Liver (tissue), 9 donors: ENCODE results near the gene EHMT1. TPM values are rescaled to one million over a fixed set of nuclear protein-coding genes. Genes with fewer than 3 reads are reported as not detected.

Experiments used
- DNase-seq: peaks from one replicate; pipeline ENCODE4 v3.0.0-alpha.2; 2017; ENCODE audit warnings: low spot score
- H3K27ac ChIP-seq, 2 donors: one replicate each; pipeline ENCODE4 v1.7.0; 2013; ENCODE audit warnings: inconsistent platforms in 2 of 2, low read length in 2 of 2, control low read depth in 1 of 2, low read depth in 1 of 2, mild to moderate bottlenecking in 1 of 2
- H3K27me3 ChIP-seq, 4 donors: one replicate each; pipeline versions ENCODE4 v1.6.1 to v1.7.0; 2013; ENCODE audit warnings: low read length in 3 of 4, inconsistent platforms in 1 of 4, mild to moderate bottlenecking in 1 of 4, moderate library complexity in 1 of 4; ENCODE audit not compliant: control insufficient read depth in 4 of 4, insufficient read depth in 4 of 4
- H3K36me3 ChIP-seq, 4 donors: one replicate each; pipeline versions ENCODE4 v1.6.1 to v1.7.0; 2013; ENCODE audit warnings: low read length in 3 of 4, mild to moderate bottlenecking in 3 of 4, low read depth in 1 of 4, moderate library complexity in 1 of 4; ENCODE audit not compliant: control insufficient read depth in 4 of 4, insufficient read depth in 3 of 4
- H3K4me1 ChIP-seq, 4 donors: one replicate each; pipeline versions ENCODE4 v1.6.1 to v1.7.0; 2013; ENCODE audit warnings: low read length in 3 of 4, mild to moderate bottlenecking in 3 of 4, moderate library complexity in 1 of 4; ENCODE audit not compliant: control insufficient read depth in 4 of 4, insufficient read depth in 4 of 4
- H3K4me3 ChIP-seq, 3 donors: one replicate each; pipeline versions ENCODE4 v1.6.1 to v1.7.0; 2013; ENCODE audit warnings: low read length in 3 of 3, control low read depth in 1 of 3, low read depth in 1 of 3, mild to moderate bottlenecking in 1 of 3
- H3K9ac ChIP-seq, 2 donors: one replicate each; pipeline ENCODE4 v1.7.0; 2013; ENCODE audit warnings: low read length in 2 of 2, mild to moderate bottlenecking in 2 of 2, moderate library complexity in 2 of 2, control low read depth in 1 of 2, low read depth in 1 of 2
- H3K9me3 ChIP-seq, 4 donors: one replicate each; pipeline versions ENCODE4 v1.6.1 to v1.7.0; 2013; ENCODE audit warnings: low read length in 3 of 4; ENCODE audit not compliant: control insufficient read depth in 4 of 4
- ATF3 ChIP-seq: IDR thresholded peaks from 2 replicates; pipeline ENCODE4 v1.6.1; 2016; ENCODE audit warnings: antibody characterized with exemption
- EGR1 ChIP-seq, 2 donors: IDR thresholded peaks; 2 replicates each; pipeline ENCODE4 v1.6.1; 2016 to 2018; ENCODE audit warnings: antibody characterized with exemption in 2 of 2, low read depth in 2 of 2
- FOXA2 ChIP-seq: IDR thresholded peaks from 2 replicates; pipeline ENCODE4 v1.6.1; 2016; ENCODE audit warnings: antibody characterized with exemption
- GABPA ChIP-seq, 2 donors: IDR thresholded peaks in 1 of 2; conservative IDR thresholded peaks in 1 of 2; 2 replicates each; pipeline ENCODE4 v1.6.1; 2016; ENCODE audit warnings: antibody characterized with exemption in 2 of 2, mild to moderate bottlenecking in 1 of 2, moderate library complexity in 1 of 2
- HNF4A ChIP-seq, 2 donors: conservative IDR thresholded peaks; 2 replicates each; pipeline ENCODE4 v1.6.1; 2016; ENCODE audit warnings: antibody characterized with exemption in 2 of 2, mild to moderate bottlenecking in 2 of 2
- JUND ChIP-seq, 2 donors: IDR thresholded peaks; 2 replicates each; pipeline ENCODE4 v1.6.1; 2016; ENCODE audit warnings: antibody characterized with exemption in 2 of 2
- NR2F2 ChIP-seq: IDR thresholded peaks from 2 replicates; pipeline ENCODE4 v1.6.1; 2016; ENCODE audit warnings: antibody characterized with exemption
- RAD21 ChIP-seq, 2 donors: IDR thresholded peaks; 2 replicates each; pipeline ENCODE4 v1.6.1; 2016; ENCODE audit warnings: antibody characterized with exemption in 2 of 2, mild to moderate bottlenecking in 2 of 2
- SP1 ChIP-seq: IDR thresholded peaks from 2 replicates; pipeline ENCODE4 v1.6.1; 2018; ENCODE audit warnings: antibody characterized with exemption, mild to moderate bottlenecking
- TAF1 ChIP-seq: conservative IDR thresholded peaks from 2 replicates; pipeline ENCODE4 v1.6.1; 2016; ENCODE audit warnings: antibody characterized with exemption, mild to moderate bottlenecking
- YY1 ChIP-seq: IDR thresholded peaks from 2 replicates; pipeline ENCODE4 v1.6.1; 2016; ENCODE audit warnings: antibody characterized with exemption, mild to moderate bottlenecking
- WGBS: extraction: QIAGEN DNeasy Blood & Tissue Kit; methylation state at CpG from one replicate; pipeline ENCODE4 v1.1.7; 2013; 5-methylcytosine and 5-hydroxymethylcytosine counted together
- polyA plus RNA-seq, 2 donors: library from polyadenylated mRNA; stranded (reverse) in 1 of 2; unstranded in 1 of 2; fragments of 200-250 nt in 1 of 2; fragments of >200 nt in 1 of 2; fragmentation: Nextera tagmentation in 1 of 2; extraction: Ambion mirVana in 1 of 2; gene quantifications; one replicate each; pipeline versions ENCODE4 v1.2.1 to v1.2.3, GENCODE V29; 2013 to 2015
- total RNA-seq, 2 donors: library from RNA; depleted of rRNA; stranded (reverse); fragments of >200 nt; gene quantifications; one replicate each; pipeline ENCODE4 v1.2.3, GENCODE V29; 2014
- TF ChIP-seq, protein P1 (sequence below): fragments of 150-350 bp; IDR thresholded peaks from 2 replicates; pipeline ENCODE4 v1.5.1; 2017; ENCODE audit warnings: improper control_type of control experiment, low read depth, low read length; ENCODE audit not compliant: missing input control
- TF ChIP-seq, protein P2 (sequence below): IDR thresholded peaks from 2 replicates; pipeline ENCODE4 v1.6.1; 2016; ENCODE audit warnings: antibody characterized with exemption, mild to moderate bottlenecking
- TF ChIP-seq, protein P3 (sequence below): IDR thresholded peaks from 2 replicates; pipeline ENCODE4 v1.6.1; 2016; ENCODE audit warnings: antibody characterized with exemption
- donor health status: healthy.
- donor health status: healthy.
- donor health status: healthy.
- donor health status: healthy.
- donor health status: healthy.

EHMT1 gene
- total and polyA plus RNA-seq, 4 donors = 16.1 to 48.2 (median 27.3) TPM

GRCh38 chr9:137578518-137579258, 40.1 kb upstream of the EHMT1 start, which contains the start of gene DPH7:
Gene DPH7, minus strand, starts transcription at chr9:137578925. Its CDS starts 148 bp downstream, at chr9:137578777.
- peaks cover 4 to 33% (median 7%) of the 10 kb centered on the region in 4 donors for H3K36me3 ChIP-seq
- peak within 1 kb of the TSS; percentile 73 to 80 for H3K27ac ChIP-seq
- peaks cover 6 to 35% (median 18%) of the 10 kb centered on the region in 4 donors for H3K4me1 ChIP-seq
- no peaks in the 10 kb centered on the region for H3K27me3 ChIP-seq
- 2% methylated on average over 82 of the region's 82 CpGs for WGBS
- peak; percentile 98 for DNase-seq
- H3K4me3 ChIP-seq = peak within 1 kb of the TSS; percentile 91 to 97 (median 92)
- peak; percentile 42 for TF ChIP-seq TAF1
- peak; percentile 77 to 92 for TF ChIP-seq GABPA (IDR thresholded peaks at IDR 0.05 in 1 of 2, conservative IDR thresholded peaks at IDR 0.05 in 1 of 2)
- TF ChIP-seq, protein P1, sequence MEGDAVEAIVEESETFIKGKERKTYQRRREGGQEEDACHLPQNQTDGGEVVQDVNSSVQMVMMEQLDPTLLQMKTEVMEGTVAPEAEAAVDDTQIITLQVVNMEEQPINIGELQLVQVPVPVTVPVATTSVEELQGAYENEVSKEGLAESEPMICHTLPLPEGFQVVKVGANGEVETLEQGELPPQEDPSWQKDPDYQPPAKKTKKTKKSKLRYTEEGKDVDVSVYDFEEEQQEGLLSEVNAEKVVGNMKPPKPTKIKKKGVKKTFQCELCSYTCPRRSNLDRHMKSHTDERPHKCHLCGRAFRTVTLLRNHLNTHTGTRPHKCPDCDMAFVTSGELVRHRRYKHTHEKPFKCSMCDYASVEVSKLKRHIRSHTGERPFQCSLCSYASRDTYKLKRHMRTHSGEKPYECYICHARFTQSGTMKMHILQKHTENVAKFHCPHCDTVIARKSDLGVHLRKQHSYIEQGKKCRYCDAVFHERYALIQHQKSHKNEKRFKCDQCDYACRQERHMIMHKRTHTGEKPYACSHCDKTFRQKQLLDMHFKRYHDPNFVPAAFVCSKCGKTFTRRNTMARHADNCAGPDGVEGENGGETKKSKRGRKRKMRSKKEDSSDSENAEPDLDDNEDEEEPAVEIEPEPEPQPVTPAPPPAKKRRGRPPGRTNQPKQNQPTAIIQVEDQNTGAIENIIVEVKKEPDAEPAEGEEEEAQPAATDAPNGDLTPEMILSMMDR = peak; percentile 87
- TF ChIP-seq RAD21 (IDR thresholded peaks at IDR 0.05) = peak; percentile 68 to 75
- TF ChIP-seq FOXA2 = no peak
- no peaks in the 10 kb centered on the region for H3K9me3 ChIP-seq
- peak within 1 kb of the TSS; percentile 58 to 74 for H3K9ac ChIP-seq

- DNase-seq = no peak
- Histone ChIP-seq H3K27me3 (no peaks in the 10 kb centered on the region), H3K4me1 (peaks cover 6 to 35% (median 18%) of the 10 kb centered on the region in 4 donors), H3K4me3 (peak overlapping the region; percentile 6 to 97 (median 91)), H3K27ac (peak overlapping the region; percentile 73 to 80), H3K9ac (peak overlapping the region in 1 of 2 donors; percentile 64), H3K9me3 (no peaks in the 10 kb centered on the region), H3K36me3 (peaks cover 4 to 29% (median 7%) of the 10 kb centered on the region in 4 donors)
- WGBS = 44% methylated on average over 19 of the region's 19 CpGs
- TF ChIP-seq JUND (IDR thresholded peaks at IDR 0.05) = no peak
- no peak for TF ChIP-seq TAF1
- TF ChIP-seq, protein P2, sequence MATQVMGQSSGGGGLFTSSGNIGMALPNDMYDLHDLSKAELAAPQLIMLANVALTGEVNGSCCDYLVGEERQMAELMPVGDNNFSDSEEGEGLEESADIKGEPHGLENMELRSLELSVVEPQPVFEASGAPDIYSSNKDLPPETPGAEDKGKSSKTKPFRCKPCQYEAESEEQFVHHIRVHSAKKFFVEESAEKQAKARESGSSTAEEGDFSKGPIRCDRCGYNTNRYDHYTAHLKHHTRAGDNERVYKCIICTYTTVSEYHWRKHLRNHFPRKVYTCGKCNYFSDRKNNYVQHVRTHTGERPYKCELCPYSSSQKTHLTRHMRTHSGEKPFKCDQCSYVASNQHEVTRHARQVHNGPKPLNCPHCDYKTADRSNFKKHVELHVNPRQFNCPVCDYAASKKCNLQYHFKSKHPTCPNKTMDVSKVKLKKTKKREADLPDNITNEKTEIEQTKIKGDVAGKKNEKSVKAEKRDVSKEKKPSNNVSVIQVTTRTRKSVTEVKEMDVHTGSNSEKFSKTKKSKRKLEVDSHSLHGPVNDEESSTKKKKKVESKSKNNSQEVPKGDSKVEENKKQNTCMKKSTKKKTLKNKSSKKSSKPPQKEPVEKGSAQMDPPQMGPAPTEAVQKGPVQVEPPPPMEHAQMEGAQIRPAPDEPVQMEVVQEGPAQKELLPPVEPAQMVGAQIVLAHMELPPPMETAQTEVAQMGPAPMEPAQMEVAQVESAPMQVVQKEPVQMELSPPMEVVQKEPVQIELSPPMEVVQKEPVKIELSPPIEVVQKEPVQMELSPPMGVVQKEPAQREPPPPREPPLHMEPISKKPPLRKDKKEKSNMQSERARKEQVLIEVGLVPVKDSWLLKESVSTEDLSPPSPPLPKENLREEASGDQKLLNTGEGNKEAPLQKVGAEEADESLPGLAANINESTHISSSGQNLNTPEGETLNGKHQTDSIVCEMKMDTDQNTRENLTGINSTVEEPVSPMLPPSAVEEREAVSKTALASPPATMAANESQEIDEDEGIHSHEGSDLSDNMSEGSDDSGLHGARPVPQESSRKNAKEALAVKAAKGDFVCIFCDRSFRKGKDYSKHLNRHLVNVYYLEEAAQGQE = no peak
- no peak for TF ChIP-seq YY1
- no peak for TF ChIP-seq SP1
Measured at GRCh38 chr9:137579259-137579604, 39.6 kb upstream of the EHMT1 start.

GRCh38 chr9:137580209-137580953, 38.4 kb upstream of the EHMT1 start:
- peaks cover 4 to 18% (median 6%) of the 10 kb centered on the region in 4 donors for H3K36me3 ChIP-seq

More at GRCh38 chr9:137580209-137580953, 38.4 kb upstream of the EHMT1 start:
- H3K4me3 ChIP-seq = no peak overlapping the region
- TF ChIP-seq GABPA (IDR thresholded peaks at IDR 0.05 in 1 of 2, conservative IDR thresholded peaks at IDR 0.05 in 1 of 2) = no peak
- TF ChIP-seq EGR1 (IDR thresholded peaks at IDR 0.05; ENCODE audit: low read depth in 2 of 2) = no peak
- TF ChIP-seq, protein P3, sequence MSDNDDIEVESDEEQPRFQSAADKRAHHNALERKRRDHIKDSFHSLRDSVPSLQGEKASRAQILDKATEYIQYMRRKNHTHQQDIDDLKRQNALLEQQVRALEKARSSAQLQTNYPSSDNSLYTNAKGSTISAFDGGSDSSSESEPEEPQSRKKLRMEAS = no peak
- no peak for TF ChIP-seq JUND (IDR thresholded peaks at IDR 0.05)
- TF ChIP-seq NR2F2 = no peak
- TF ChIP-seq HNF4A (conservative IDR thresholded peaks at IDR 0.05) = no peak
- TF ChIP-seq, protein P2 = no peak
- TF ChIP-seq ATF3 = no peak
- TF ChIP-seq YY1 = no peak
- WGBS = 93% methylated on average over 23 of the region's 23 CpGs
- H3K9me3 ChIP-seq = no peaks in the 10 kb centered on the region
- H3K27me3 ChIP-seq = no peaks in the 10 kb centered on the region
- no peak overlapping the region for H3K27ac ChIP-seq
- no peak overlapping the region for H3K9ac ChIP-seq
- no peak for DNase-seq
- peaks cover 6 to 35% (median 17%) of the 10 kb centered on the region in 4 donors for H3K4me1 ChIP-seq
